Spleen (tissue), 11 donors: ENCODE results near the gene PRPSAP1. TPM values are rescaled to one million over a fixed set of nuclear protein-coding genes. Genes with fewer than 3 reads are reported as not detected.

Source experiments
- DNase-seq: peaks from one replicate; pipeline ENCODE4 v3.0.0-alpha.2; 2020
- H3K27ac ChIP-seq, 8 donors: fragments of 200-600 bp; sonication (generic) in 7 of 8; 1 replicate in 4 of 8; 2 replicates in 4 of 8; pipeline versions ENCODE4 v1.5.0 to v1.8.0; 2016 to 2021; ENCODE audit warnings: inconsistent platforms in 4 of 8, mild to moderate bottlenecking in 4 of 8, moderate library complexity in 1 of 8
- H3K27me3 ChIP-seq, 7 donors: fragments of 200-600 bp; sonication (generic) in 6 of 7; replicated peaks in 1 of 7; 1 replicate in 4 of 7; 2 replicates in 3 of 7; pipeline versions ENCODE4 v1.5.0 to v1.8.0; 2016 to 2021; ENCODE audit warnings: inconsistent platforms in 3 of 7, mild to moderate bottlenecking in 1 of 7
- H3K36me3 ChIP-seq, 6 donors: fragments of 200-600 bp; sonication (generic) in 5 of 6; 1 replicate in 4 of 6; 2 replicates in 2 of 6; pipeline versions ENCODE4 v1.5.0 to v1.8.0; 2016 to 2021; ENCODE audit warnings: inconsistent platforms in 2 of 6
- H3K4me1 ChIP-seq, 6 donors: fragments of 200-600 bp; sonication (generic) in 5 of 6; 1 replicate in 3 of 6; 2 replicates in 3 of 6; pipeline versions ENCODE4 v1.5.0 to v1.8.0; 2016 to 2021; ENCODE audit warnings: inconsistent platforms in 3 of 6
- H3K4me3 ChIP-seq, 8 donors: fragments of 200-600 bp; sonication (generic) in 7 of 8; 1 replicate in 4 of 8; 2 replicates in 4 of 8; pipeline versions ENCODE4 v1.5.0 to v1.8.0; 2016 to 2021; ENCODE audit warnings: inconsistent platforms in 4 of 8, mild to moderate bottlenecking in 4 of 8, moderate library complexity in 2 of 8
- H3K9me3 ChIP-seq, 8 donors: fragments of 200-600 bp; sonication (generic) in 7 of 8; 1 replicate in 4 of 8; 2 replicates in 4 of 8; pipeline versions ENCODE4 v1.5.0 to v1.8.0; 2016 to 2021; ENCODE audit warnings: inconsistent platforms in 4 of 8
- POLR2A ChIP-seq, 3 donors: fragments of 450-650 bp; IDR thresholded peaks; one replicate each; pipeline ENCODE4 v1.5.1; 2017; ENCODE audit warnings: antibody characterized with exemption in 3 of 3, mild to moderate bottlenecking in 1 of 3
- POLR2AphosphoS5 ChIP-seq, 3 donors: sonication (generic); formaldehyde crosslinking; IDR thresholded peaks; one replicate each; pipeline ENCODE4 v1.5.1; 2017; ENCODE audit warnings: antibody characterized with exemption in 3 of 3
- WGBS, 5 donors: extraction: QIAGEN DNeasy Blood & Tissue Kit in 3 of 5; methylation state at CpG; one replicate each; pipeline versions ENCODE4 v1.1.5 to v1.1.7; 2013 to 2018; 5-methylcytosine and 5-hydroxymethylcytosine counted together
- intact Hi-C: fragments of 100-400 bp; cut with DNase I; formaldehyde crosslinking; loops from one replicate; pipeline ENCODE4 v1.15.0; 2023; ENCODE audit warnings: low total_unique reads
- polyA plus RNA-seq, 3 donors: library from polyadenylated mRNA; stranded (reverse); fragments of 200-250 nt; gene quantifications; one replicate each; pipeline ENCODE4 v1.2.1, GENCODE V29; 2013
- total RNA-seq, 7 donors: library from RNA; depleted of rRNA in 3 of 7; stranded (reverse); fragments of >200 nt in 3 of 7; fragmentation: NEBNext Ultra II Directional in 4 of 7; extraction: Animal tissue kit (Norgen Biotek cat#: 25700) in 4 of 7; gene quantifications; one replicate each; pipeline versions ENCODE4 v1.1.0 to v1.2.1, GENCODE V29; 2016 to 2021
- TF ChIP-seq, protein P1 (sequence below), 11 experiments: fragments of 200-600 bp in 7 of 11; fragments of 450-650 bp in 4 of 11; sonication (generic) in 4 of 11; IDR thresholded peaks in 8 of 11; conservative IDR thresholded peaks in 3 of 11; 1 replicate in 7 of 11; 2 replicates in 4 of 11; pipeline versions ENCODE4 v1.4.0 to v1.8.0; 2016 to 2021; ENCODE audit warnings: antibody characterized with exemption in 11 of 11, inconsistent platforms in 4 of 11, mild to moderate bottlenecking in 1 of 11
- donor health status: healthy with polysubstance abuse.
- donor health status: DM: no; HTN: no; CAD: no; lungs with moderate emphysema.
- donor health status: DM: no; HTN: no; CAD: no.
- donor health status: Bipolar disorder and iron deficiency.
- donor health status: healthy.
- donor health status: DM: no; HTN: no; CAD: no.
- donor health status: DM: yes; HTN: yes; CAD: no.

PRPSAP1 gene
- total and polyA plus RNA-seq, 10 donors = 17.5 to 54.1 (median 35.8) TPM

DNA sequence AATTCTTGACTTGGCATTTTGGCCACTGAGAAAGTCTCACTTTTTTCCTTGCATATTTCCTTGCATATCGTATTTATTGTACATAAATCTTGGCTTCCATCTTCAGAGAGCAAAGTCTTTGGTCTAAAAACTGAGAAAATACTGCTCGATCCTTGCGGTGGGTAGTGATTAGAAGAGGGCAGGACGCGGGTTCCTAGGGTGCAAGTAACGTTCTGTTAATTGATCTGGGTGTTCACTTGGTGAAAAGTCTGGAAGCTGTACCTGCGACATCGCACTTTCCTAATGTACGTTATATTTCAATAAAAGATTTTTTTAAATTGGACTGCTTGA lies 89.3 kb downstream of the PRPSAP1 start:
- TF ChIP-seq POLR2AphosphoS5 (IDR thresholded peaks at IDR 0.05) = no peak
- TF ChIP-seq POLR2A (IDR thresholded peaks at IDR 0.05) = no peak
- TF ChIP-seq, protein P1, sequence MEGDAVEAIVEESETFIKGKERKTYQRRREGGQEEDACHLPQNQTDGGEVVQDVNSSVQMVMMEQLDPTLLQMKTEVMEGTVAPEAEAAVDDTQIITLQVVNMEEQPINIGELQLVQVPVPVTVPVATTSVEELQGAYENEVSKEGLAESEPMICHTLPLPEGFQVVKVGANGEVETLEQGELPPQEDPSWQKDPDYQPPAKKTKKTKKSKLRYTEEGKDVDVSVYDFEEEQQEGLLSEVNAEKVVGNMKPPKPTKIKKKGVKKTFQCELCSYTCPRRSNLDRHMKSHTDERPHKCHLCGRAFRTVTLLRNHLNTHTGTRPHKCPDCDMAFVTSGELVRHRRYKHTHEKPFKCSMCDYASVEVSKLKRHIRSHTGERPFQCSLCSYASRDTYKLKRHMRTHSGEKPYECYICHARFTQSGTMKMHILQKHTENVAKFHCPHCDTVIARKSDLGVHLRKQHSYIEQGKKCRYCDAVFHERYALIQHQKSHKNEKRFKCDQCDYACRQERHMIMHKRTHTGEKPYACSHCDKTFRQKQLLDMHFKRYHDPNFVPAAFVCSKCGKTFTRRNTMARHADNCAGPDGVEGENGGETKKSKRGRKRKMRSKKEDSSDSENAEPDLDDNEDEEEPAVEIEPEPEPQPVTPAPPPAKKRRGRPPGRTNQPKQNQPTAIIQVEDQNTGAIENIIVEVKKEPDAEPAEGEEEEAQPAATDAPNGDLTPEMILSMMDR (IDR thresholded peaks at IDR 0.05 in 8 of 11, conservative IDR thresholded peaks at IDR 0.05 in 3 of 11) = no peak
- peak overlapping the region in 4 of 8 donors; percentile 5 to 99 (median 94) for H3K4me3 ChIP-seq
- H3K27me3 ChIP-seq = no peaks in the 10 kb centered on the region
- intact Hi-C loops = no loop called here
- peak overlapping the region; percentile 30 to 99 (median 90) for H3K27ac ChIP-seq
- peaks cover 46 to 87% (median 79%) of the 10 kb centered on the region in 6 donors for H3K4me1 ChIP-seq
- H3K36me3 ChIP-seq = peaks cover 0 to 27% (median 2%) of the 10 kb centered on the region in 6 donors
- no peaks in the 10 kb centered on the region for H3K9me3 ChIP-seq
- WGBS, 5 donors = 28 to 56% (median 46%) methylated on average over 9 of the region's 9 CpGs
- no peak for DNase-seq

DNA sequence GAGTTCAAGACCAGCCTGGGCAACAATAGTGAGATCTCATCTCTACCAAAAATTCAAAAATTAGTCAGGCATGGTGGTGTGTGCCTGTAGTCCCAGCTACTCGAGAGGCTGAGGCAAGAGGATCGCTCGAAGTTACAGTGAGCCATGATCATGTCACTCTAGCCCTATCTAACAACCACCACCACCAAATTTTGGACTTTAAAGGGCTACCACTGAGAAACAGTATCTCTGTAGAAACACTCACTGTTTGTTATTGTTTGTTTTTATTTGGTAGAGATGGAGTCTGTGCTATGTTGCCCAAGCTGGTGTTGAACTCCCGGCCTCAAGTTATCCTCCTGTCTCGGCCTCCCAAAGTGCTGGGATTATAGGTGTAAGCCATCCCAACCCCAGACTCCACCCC lies 89.8 kb downstream of the PRPSAP1 start:
- H3K4me3 ChIP-seq = peak overlapping the region in 2 of 8 donors; percentile 93 to 99
- WGBS, 5 donors = 85 to 98% (median 92%) methylated on average over 3 to 5 of the region's 5 CpGs
- H3K27ac ChIP-seq = peak overlapping the region in 7 of 8 donors; percentile 79 to 99 (median 97)
- peaks cover 0 to 22% (median 0%) of the 10 kb centered on the region in 6 donors for H3K36me3 ChIP-seq
- intact Hi-C loops = no loop called here
- no peak for TF ChIP-seq POLR2A (IDR thresholded peaks at IDR 0.05)
- no peak for TF ChIP-seq POLR2AphosphoS5 (IDR thresholded peaks at IDR 0.05)
- TF ChIP-seq, protein P1 (IDR thresholded peaks at IDR 0.05 in 8 of 11, conservative IDR thresholded peaks at IDR 0.05 in 3 of 11) = no peak
- H3K27me3 ChIP-seq = no peaks in the 10 kb centered on the region
- H3K9me3 ChIP-seq = no peaks in the 10 kb centered on the region
- H3K4me1 ChIP-seq = peaks cover 41 to 84% (median 74%) of the 10 kb centered on the region in 6 donors
- peak; percentile 44 for DNase-seq

DNA sequence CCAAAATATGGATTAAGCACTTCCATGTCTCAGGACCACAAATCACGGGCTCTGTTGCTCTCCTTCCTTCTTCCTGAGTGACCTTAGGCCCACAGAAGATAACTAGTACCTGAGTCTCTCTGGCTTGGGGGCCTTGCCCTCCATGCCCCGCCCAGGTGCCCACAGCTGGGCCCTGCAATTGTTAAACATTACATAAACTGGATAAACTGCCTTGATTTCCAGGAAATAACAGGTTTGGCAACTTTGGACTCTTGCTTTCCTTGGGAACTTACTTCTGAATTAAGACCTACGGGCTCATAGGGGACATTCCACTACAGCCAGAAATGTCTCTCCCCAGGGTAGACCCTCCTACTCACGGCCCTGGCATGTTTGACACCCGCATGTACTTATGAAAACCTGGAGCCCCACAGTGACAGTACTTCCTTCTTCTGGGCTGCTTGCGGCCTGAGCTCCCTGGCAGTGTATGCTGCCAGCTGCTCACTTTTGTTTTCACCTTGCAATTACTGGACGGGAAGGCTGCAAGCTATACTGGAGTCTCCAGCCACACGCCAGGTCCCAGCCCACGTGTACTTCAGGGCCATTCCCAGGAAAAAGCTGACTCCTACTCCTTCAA lies 90.9 kb downstream of the PRPSAP1 start:
- no peaks in the 10 kb centered on the region for H3K9me3 ChIP-seq
- peaks cover 0 to 11% (median 0%) of the 10 kb centered on the region in 6 donors for H3K36me3 ChIP-seq
- TF ChIP-seq, protein P1 (IDR thresholded peaks at IDR 0.05 in 8 of 11, conservative IDR thresholded peaks at IDR 0.05 in 3 of 11) = no peak
- TF ChIP-seq POLR2AphosphoS5 (IDR thresholded peaks at IDR 0.05) = peak in 2 of 3 donors; percentile 68 to 73
- 28 to 49% (median 36%) methylated on average over 9 of the region's 9 CpGs for WGBS, 5 donors
- peak overlapping the region; percentile 54 to 99 (median 76) for H3K27ac ChIP-seq
- H3K27me3 ChIP-seq = no peaks in the 10 kb centered on the region
- intact Hi-C loops = no loop called here
- DNase-seq = no peak
- peaks cover 31 to 74% (median 63%) of the 10 kb centered on the region in 6 donors for H3K4me1 ChIP-seq
- H3K4me3 ChIP-seq = peak overlapping the region in 1 of 8 donors; percentile 32

GRCh38 chr17:76261421-76262215 lies 92.1 kb downstream of the PRPSAP1 start:
- 65 to 74% (median 71%) methylated on average over 23 of the region's 23 CpGs for WGBS, 5 donors
- peak overlapping the region in 1 of 8 donors; percentile 32 for H3K4me3 ChIP-seq
- H3K27ac ChIP-seq = peak overlapping the region in 7 of 8 donors; percentile 19 to 99 (median 79)
- DNase-seq = no peak
- no peaks in the 10 kb centered on the region for H3K27me3 ChIP-seq
- intact Hi-C loops = no loop called here
- H3K4me1 ChIP-seq = peaks cover 19 to 64% (median 52%) of the 10 kb centered on the region in 6 donors
- H3K9me3 ChIP-seq = no peaks in the 10 kb centered on the region
- no peaks in the 10 kb centered on the region for H3K36me3 ChIP-seq
- TF ChIP-seq POLR2AphosphoS5 (IDR thresholded peaks at IDR 0.05) = peak in 1 of 3 donors; percentile 60
- TF ChIP-seq, protein P1 (IDR thresholded peaks at IDR 0.05 in 8 of 11, conservative IDR thresholded peaks at IDR 0.05 in 3 of 11) = no peak
